ENCODE results near the gene PHKA2.
A peak's percentile ranks its signal among the peaks of the same experiment; 100 is the strongest.
"Not testable (repeated sequence)": the region's sequence is repeated elsewhere in the genome, so short reads cannot be mapped to it uniquely, and the experiment has no call there.

The PHKA2 gene

GRCh38 chrX:18855919-18856644, 127.8 kb downstream of the PHKA2 start:
- DNase-seq, result peak; percentile 18 to 66

GRCh38 chrX:18847901-18848300, 136.0 kb downstream of the PHKA2 start:
- not testable (repeated sequence) for DNase-seq

Measured in inflammatory macrophage treated with lipopolysaccharide for 1 hour (primary cell).